AG10803 (cell line): ENCODE results near the gene TAF3.

ENCODE experiments used
- DNase-seq: peaks from one replicate; pipeline ENCODE4 v3.0.0; 2010; ENCODE audit warnings: low read depth
- H3K4me3 ChIP-seq: 2 replicates; pipeline ENCODE4 v1.5.1; 2011; ENCODE audit warnings: mild to moderate bottlenecking, low read length, control low read depth
- TF ChIP-seq, protein P1 (sequence below): conservative IDR thresholded peaks from 2 replicates; pipeline ENCODE4 v1.5.1; 2011; ENCODE audit warnings: mild to moderate bottlenecking, low read length, control low read depth, inconsistent platforms

TAF3 gene

DNA sequence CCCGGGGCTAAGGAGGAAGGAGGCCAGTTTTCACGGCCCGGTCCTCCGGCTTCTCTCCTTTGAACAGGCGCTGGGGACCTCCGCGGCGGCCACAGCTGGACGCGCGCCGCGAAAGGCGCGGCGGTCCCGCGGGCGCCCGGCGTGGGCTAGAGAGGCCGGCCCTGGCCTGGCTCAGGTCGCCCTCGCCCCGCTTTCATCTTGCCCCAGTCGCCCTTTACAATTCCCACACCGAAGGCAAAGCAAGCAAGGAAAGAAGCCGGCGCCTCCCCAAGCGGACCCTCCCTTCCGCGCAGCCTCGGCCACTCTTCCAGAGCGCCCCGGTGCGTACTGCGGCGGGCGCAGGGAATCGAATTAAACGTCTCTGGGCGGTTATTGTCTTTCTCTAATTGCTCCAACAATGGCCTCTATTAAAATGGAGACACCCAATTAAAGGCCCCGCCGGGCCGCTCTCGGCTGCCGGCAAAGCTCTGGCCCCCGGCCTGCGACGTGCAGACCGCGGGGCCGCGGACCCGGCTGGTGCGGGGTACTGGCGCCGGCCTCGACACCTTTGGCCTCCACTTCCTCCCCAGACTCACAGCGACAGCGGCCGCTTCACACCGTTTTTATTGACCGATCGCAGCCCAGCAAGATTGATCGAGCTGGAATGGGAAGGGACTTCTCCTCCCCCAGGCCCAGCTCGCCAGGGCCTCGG lies 231.7 kb downstream of the TAF3 start:
- H3K4me3 ChIP-seq = peak overlapping the region; percentile 17; the same call in 1 of the 2 replicates
- no peak for DNase-seq
- TF ChIP-seq, protein P1, sequence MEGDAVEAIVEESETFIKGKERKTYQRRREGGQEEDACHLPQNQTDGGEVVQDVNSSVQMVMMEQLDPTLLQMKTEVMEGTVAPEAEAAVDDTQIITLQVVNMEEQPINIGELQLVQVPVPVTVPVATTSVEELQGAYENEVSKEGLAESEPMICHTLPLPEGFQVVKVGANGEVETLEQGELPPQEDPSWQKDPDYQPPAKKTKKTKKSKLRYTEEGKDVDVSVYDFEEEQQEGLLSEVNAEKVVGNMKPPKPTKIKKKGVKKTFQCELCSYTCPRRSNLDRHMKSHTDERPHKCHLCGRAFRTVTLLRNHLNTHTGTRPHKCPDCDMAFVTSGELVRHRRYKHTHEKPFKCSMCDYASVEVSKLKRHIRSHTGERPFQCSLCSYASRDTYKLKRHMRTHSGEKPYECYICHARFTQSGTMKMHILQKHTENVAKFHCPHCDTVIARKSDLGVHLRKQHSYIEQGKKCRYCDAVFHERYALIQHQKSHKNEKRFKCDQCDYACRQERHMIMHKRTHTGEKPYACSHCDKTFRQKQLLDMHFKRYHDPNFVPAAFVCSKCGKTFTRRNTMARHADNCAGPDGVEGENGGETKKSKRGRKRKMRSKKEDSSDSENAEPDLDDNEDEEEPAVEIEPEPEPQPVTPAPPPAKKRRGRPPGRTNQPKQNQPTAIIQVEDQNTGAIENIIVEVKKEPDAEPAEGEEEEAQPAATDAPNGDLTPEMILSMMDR = no peak

DNA sequence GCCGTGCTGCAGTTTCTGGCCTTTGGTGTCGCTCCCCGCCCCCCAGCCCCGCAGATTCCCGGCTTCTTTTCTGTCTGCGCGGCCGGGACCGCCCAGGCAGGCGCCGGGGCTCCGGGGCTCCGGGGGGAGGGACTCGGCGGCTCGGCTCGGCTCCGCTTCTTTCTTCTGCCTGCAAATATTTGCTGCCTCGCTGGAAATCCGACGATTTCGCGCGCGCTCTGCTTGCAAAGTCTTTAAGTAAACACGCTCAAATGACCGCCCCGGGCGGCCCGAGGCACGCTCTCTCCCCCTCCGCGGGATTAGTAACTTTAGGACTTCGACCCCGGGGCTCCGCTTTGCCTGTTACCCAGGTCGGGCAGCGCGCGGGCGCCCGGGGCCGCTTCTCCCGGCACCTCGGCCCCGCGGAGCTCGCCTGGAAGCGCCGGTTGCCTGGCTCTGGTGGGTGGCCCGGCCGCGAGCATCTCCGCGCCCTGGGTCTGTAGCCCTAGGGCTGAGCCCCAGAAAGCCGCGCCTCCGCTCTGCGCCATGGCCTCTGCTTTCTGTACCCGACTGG lies 232.3 kb downstream of the TAF3 start:
- TF ChIP-seq, protein P1 = no peak
- peak overlapping the region; percentile 17; the same call in 1 of the 2 replicates for H3K4me3 ChIP-seq
- DNase-seq = no peak

DNA sequence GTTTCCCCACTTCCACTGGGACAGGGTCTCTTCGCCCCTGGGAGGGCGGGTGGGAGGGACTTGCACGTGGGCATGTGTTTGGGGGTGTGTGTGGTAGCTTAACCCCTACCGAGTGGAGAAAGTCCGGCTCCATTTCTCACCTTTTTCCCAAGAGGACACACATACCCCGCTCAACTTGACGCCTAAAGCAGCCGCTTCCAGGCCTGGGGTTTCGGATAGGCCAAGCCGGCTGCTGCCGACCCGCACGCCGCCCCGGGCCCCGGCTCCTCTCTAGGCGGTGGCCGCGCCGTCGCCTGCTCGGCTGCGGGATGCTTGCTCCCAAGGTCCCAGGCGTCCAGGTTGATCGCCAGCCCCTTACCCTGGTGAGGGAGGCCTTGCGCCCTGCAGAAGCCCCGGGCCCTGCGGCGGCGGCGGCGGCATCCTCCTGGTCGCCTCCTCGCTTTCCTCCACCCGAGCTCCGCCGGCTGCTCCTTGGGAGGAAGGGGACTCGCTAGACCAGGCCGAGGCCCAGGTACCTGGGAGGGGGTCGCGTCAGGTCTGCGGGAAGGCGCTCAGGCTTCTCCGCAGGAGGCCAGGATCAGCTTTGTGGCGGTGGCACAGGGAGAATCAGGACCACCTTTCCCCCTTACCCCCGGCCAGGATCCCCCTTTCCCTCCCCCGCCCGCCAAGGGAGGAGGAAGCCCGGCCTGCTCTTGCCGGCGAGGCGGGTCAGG lies 233.0 kb downstream of the TAF3 start:
- DNase-seq = no peak
- TF ChIP-seq, protein P1 = no peak
- H3K4me3 ChIP-seq = no peak overlapping the region

DNA sequence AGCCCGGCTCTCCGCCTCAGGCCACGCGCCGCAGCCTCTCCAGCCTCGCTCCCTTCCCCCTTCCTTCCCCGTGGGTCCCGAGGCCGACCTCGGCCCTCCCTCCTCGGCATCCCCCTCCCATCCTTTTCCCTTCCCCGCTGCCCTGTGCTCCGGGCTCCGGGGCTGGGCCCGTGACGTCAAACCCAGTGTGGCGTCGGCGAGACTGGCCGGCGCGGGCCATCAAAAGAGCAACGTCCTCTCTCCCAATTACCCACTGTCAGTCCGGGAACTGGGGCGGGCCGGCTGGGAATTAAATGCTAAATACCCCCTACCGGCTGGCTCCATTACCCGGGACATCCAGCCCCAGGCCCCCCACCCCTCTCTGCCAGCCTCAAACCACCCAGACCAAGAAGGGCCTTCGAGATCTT lies 233.5 kb downstream of the TAF3 start:
- TF ChIP-seq, protein P1 = no peak
- no peak overlapping the region for H3K4me3 ChIP-seq
- no peak for DNase-seq

DNA sequence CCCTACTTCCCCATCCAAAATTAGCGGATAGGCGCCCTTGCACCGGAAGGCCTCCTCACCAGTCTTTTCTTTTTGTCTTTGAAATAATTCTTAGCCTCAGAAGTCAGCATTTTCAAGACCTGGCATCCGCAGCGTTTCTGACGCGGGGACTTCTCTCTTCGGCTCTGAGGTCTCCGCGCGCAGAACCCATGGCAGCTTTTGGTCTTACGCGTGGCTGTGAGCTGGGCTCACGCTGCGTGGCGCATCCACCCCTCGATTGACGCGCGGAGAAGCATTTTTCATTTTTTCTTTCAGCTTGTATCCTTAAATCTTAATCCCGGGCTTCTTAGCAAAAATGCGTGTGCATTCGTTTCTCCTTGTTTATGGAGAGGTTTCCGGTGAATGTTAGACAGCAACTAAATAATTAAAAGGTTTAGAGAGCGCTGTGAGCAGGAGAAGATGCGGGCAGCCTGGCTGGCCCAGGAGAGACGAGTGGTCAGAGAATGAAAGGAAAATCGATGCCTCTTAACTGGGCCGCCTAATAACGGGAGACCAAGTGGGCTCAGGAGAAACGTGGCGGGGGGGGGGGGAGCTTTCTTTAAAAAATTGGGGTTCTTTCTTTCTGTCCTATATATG lies 234.1 kb downstream of the TAF3 start:
- H3K4me3 ChIP-seq = no peak overlapping the region
- TF ChIP-seq, protein P1 = no peak
- DNase-seq = no peak

DNA sequence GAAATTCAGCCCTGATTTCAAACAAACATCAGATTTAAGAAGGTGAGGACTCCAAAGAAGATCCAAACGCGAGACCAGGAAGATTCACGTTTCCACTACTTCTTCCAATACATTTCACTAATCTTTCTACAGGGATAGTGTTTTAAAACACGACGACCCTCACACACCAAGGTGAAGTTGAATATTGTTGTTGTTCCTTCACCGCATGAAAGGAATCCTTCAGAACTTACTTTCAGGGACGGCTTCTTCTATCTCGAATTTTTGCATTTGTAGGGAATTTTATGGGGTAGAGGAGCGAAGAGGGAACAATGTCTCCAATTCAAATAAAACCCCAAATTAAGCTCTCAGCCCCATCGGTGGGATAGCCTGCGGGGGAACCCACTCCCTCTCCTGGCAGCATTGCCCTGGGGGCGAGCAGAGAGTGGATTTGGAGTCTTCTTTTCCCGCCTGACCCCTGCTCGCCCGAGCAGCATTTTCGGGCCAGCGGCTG lies 234.7 kb downstream of the TAF3 start:
- TF ChIP-seq, protein P1 = no peak

More for the DNA sequence above, 234.7 kb downstream of the TAF3 start:
- no peak for DNase-seq
- peak overlapping the region; percentile 27; the same call in 1 of the 2 replicates for H3K4me3 ChIP-seq
